Measurements from ENCODE around the gene SNRPD1. TPM values are rescaled to one million over a fixed set of nuclear protein-coding genes. Genes with fewer than 3 reads are reported as not detected.

The SNRPD1 gene
- total and polyA plus RNA-seq, 9 of the 15 experiments (the other 6 are each of a cell fraction or from before 2014, with no cell fraction given) = 186 to 1,063 (median 313) TPM

- TF ChIP-seq ZBTB9 (CRISPR knock-in tag; IDR thresholded peaks at IDR 0.05) = peak; percentile 19; the same call in 1 of the 2 replicates
- 0 out of 4 replicates have a peak, but pooled peaks of 1 of the 2 experiments have one; percentile 59 for TF ChIP-seq UBTF (IDR thresholded peaks at IDR 0.05; ENCODE audit: borderline replicate concordance in 1 of 2, low read depth in 2 of 2, low read length in 2 of 2)
- TF ChIP-seq HES1 (IDR thresholded peaks at IDR 0.05; ENCODE audit: low read depth) = no peak
- TF ChIP-seq NR4A1 (CRISPR knock-in tag; IDR thresholded peaks at IDR 0.05) = no peak
- TF ChIP-seq NR4A1 (tag; IDR thresholded peaks at IDR 0.05) = no peak
- no peak for TF ChIP-seq ZNF143 (CRISPR knock-in tag; IDR thresholded peaks at IDR 0.05)
- TF ChIP-seq SNAPC5 (CRISPR knock-in tag; IDR thresholded peaks at IDR 0.05) = no peak
- peak; percentile 53 for TF ChIP-seq PRDM10 (IDR thresholded peaks at IDR 0.05; ENCODE audit: partially characterized antibody)
- peak; percentile 80 for TF ChIP-seq ZNF592 (IDR thresholded peaks at IDR 0.05)
- TF ChIP-seq RFX5 (IDR thresholded peaks at IDR 0.05; ENCODE audit: low read depth, low read length) = peak; percentile 93
- peak; percentile 46; the same call in 1 of the 2 replicates for TF ChIP-seq ZNF197 (CRISPR knock-in tag; IDR thresholded peaks at IDR 0.05; ENCODE audit: low read depth)
- no peak for TF ChIP-seq ZNF764 (CRISPR knock-in tag; IDR thresholded peaks at IDR 0.05; ENCODE audit: low read depth)
These were observed 11.3 kb upstream of the SNRPD1 start, which contains the start of gene ESCO1 (continued) for GRCh38 chr18:21600526-21601410.

Measured in K562 (cell line).